ENCODE measurements around the gene PLEKHA7.

GRCh38 chr11:17000987-17001386 is 13.2 kb downstream of the PLEKHA7 start:
- no peak for TF ChIP-seq CTCF (conservative IDR thresholded peaks at IDR 0.05; ENCODE audit: low read depth, low read length)
- no peak for TF ChIP-seq EZH2 (IDR thresholded peaks at IDR 0.05; ENCODE audit: low read length, unreplicated experiment)
- no peak for TF ChIP-seq EZH2phosphoT487 (IDR thresholded peaks at IDR 0.05; ENCODE audit: borderline replicate concordance, low read length)

Data from PC-3 (cell line).